GM10266 (cell line): ENCODE measurements around the gene LMO1.

ENCODE experiments used
- DNase-seq: peaks from one replicate; pipeline ENCODE4 v3.0.0; 2012; ENCODE audit errors: extremely low spot score
- CTCF ChIP-seq: IDR thresholded peaks from 2 replicates; pipeline ENCODE4 v1.5.1; 2012; ENCODE audit warnings: mild to moderate bottlenecking, low read depth; ENCODE audit not compliant: control insufficient read depth, insufficient read depth; ENCODE audit errors: missing control alignments

Gene LMO1

GRCh38 chr11:8202516-8203413 is 60.9 kb downstream of the LMO1 start:
- DNase-seq, result no peak
- TF ChIP-seq CTCF, result no peak

GRCh38 chr11:8201644-8202365 is 61.9 kb downstream of the LMO1 start:
- peak; percentile 56 for DNase-seq

GRCh38 chr11:8199676-8200075 is 64.0 kb downstream of the LMO1 start:
- no peak for DNase-seq
- TF ChIP-seq CTCF, result no peak

More at GRCh38 chr11:8201644-8202365, 61.9 kb downstream of the LMO1 start:
- TF ChIP-seq CTCF, result no peak

- no peak for TF ChIP-seq CTCF
- no peak for DNase-seq
These were observed 66.9 kb downstream of the LMO1 start for GRCh38 chr11:8196749-8197148.

- TF ChIP-seq CTCF, result no peak
These were observed 68.7 kb downstream of the LMO1 start for GRCh38 chr11:8194956-8195355.

GRCh38 chr11:8192896-8193209 is 70.8 kb downstream of the LMO1 start:
- no peak for TF ChIP-seq CTCF
- no peak for DNase-seq

More at GRCh38 chr11:8194956-8195355, 68.7 kb downstream of the LMO1 start:
- DNase-seq, result no peak
